Osteocyte (in vitro differentiated cells): ENCODE measurements around the gene XG. TPM values are rescaled to one million over a fixed set of nuclear protein-coding genes. Genes with fewer than 3 reads are reported as not detected.
"Not testable (repeated sequence)": the region's sequence is repeated elsewhere in the genome, so short reads cannot be mapped to it uniquely, and the experiment has no call there.

Source experiments
- DNase-seq: peaks from one replicate; pipeline ENCODE4 v3.0.0; 2021; ENCODE audit warnings: mixed read lengths; ENCODE audit not compliant: unreplicated experiment; ENCODE audit errors: extremely low spot score
- H3K27ac Mint-ChIP-seq: one replicate; pipeline ENCODE4 v1.8.0; 2021; ENCODE audit warnings: mild to moderate bottlenecking, mixed read lengths; ENCODE audit not compliant: unreplicated experiment
- H3K27me3 Mint-ChIP-seq: one replicate; pipeline ENCODE4 v1.8.0; 2021; ENCODE audit warnings: mixed read lengths; ENCODE audit not compliant: unreplicated experiment
- H3K36me3 Mint-ChIP-seq: one replicate; pipeline ENCODE4 v1.8.0; 2021; ENCODE audit warnings: mixed read lengths; ENCODE audit not compliant: unreplicated experiment
- H3K4me1 Mint-ChIP-seq: one replicate; pipeline ENCODE4 v1.8.0; 2021; ENCODE audit warnings: mixed read lengths; ENCODE audit not compliant: unreplicated experiment
- H3K4me3 Mint-ChIP-seq: one replicate; pipeline ENCODE4 v1.8.0; 2021; ENCODE audit warnings: mild to moderate bottlenecking, moderate library complexity, mixed read lengths; ENCODE audit not compliant: unreplicated experiment
- H3K9me3 Mint-ChIP-seq: one replicate; pipeline ENCODE4 v1.8.0; 2021; ENCODE audit warnings: mixed read lengths; ENCODE audit not compliant: unreplicated experiment
- total RNA-seq: library from RNA; stranded (reverse); gene quantifications from 2 replicates; pipeline ENCODE4 v1.2.1, GENCODE V29; 2021
- TF ChIP-seq, protein P1 (sequence below): fragments of 200-600 bp; sonication (generic); IDR thresholded peaks from 2 replicates; pipeline ENCODE4 v1.5.0; 2021; ENCODE audit warnings: antibody characterized with exemption, mild to moderate bottlenecking, moderate library complexity

The XG gene
- total RNA-seq, 1 donor from 2014 or later: not detected

DNA sequence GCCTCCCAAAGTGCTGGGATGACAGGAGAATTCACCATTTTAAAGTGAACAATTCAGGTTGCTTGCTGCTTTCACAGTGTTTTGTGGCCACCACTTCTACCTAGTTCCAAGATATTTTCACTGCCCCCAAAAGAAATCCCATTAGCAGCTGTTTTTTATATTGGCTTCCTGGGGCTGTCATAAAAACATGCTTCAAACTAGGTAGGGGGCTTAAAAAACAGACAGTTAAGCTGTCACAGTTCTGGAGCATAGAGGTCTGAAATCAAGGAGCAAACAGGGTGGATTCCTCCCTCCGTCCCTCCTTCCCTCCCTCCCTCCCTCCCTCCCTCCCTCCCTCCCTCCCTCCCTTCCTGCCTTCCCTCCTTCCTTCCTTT is 3.0 kb upstream of the XG start:
- Mint-ChIP-seq H3K4me3 (no peak overlapping the region), H3K27me3 (no peaks in the 10 kb centered on the region), H3K36me3 (peaks cover under 1% of the 10 kb centered on the region), H3K9me3 (no peaks in the 10 kb centered on the region), H3K4me1 (peaks cover 18% of the 10 kb centered on the region), H3K27ac (no peak overlapping the region)
- DNase-seq: no peak
- TF ChIP-seq, protein P1, sequence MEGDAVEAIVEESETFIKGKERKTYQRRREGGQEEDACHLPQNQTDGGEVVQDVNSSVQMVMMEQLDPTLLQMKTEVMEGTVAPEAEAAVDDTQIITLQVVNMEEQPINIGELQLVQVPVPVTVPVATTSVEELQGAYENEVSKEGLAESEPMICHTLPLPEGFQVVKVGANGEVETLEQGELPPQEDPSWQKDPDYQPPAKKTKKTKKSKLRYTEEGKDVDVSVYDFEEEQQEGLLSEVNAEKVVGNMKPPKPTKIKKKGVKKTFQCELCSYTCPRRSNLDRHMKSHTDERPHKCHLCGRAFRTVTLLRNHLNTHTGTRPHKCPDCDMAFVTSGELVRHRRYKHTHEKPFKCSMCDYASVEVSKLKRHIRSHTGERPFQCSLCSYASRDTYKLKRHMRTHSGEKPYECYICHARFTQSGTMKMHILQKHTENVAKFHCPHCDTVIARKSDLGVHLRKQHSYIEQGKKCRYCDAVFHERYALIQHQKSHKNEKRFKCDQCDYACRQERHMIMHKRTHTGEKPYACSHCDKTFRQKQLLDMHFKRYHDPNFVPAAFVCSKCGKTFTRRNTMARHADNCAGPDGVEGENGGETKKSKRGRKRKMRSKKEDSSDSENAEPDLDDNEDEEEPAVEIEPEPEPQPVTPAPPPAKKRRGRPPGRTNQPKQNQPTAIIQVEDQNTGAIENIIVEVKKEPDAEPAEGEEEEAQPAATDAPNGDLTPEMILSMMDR: no peak

DNA sequence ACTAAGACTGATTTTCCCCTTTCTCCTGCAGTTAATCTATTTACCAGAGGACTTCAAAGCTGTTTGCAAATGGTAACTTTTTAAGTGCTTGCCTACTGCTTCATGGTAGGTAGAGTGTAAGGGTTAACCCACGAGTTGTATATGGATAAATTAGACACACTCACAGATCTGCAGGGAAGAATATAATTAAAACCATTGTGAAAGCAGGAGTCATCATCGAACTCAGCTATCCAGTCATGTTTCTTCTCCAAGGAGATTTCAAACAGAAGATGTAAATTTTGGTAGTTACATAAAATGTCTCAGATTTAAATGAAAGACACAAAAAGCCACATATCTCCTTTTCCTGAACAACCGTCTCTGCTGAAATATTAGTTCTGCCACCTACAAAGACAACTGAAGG is 549 bp upstream of the XG start:
- Mint-ChIP-seq H3K36me3 (no peaks in the 10 kb centered on the region), H3K27ac (no peak overlapping the region), H3K4me1 (peaks cover 5% of the 10 kb centered on the region), H3K27me3 (no peaks in the 10 kb centered on the region), H3K9me3 (no peaks in the 10 kb centered on the region), H3K4me3 (no peak overlapping the region)
- DNase-seq: no peak
- TF ChIP-seq, protein P1: no peak

DNA sequence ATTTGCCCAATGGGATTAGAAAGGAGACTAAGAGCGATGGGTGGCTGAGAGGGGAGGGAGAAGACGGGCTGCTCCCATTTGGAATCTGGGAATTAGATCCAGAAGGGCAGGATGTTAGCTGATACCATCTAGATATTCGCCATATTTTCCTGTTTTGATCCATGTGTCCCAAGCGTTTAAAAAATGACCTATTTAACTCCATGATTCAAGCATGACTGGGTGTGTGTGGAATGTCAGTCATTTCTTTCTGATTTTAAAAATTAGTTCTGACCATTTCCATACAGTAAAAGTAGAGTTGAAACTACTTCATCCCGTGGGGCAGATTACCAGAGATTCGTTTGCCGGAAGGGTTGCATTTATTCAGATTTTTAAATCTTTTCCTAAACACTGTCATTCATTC is 601 bp downstream of the XG start:
- H3K27ac Mint-ChIP-seq, H3K27me3 Mint-ChIP-seq, H3K9me3 Mint-ChIP-seq, H3K36me3 Mint-ChIP-seq, DNase-seq, H3K4me1 Mint-ChIP-seq, H3K4me3 Mint-ChIP-seq: not testable (repeated sequence)

DNA sequence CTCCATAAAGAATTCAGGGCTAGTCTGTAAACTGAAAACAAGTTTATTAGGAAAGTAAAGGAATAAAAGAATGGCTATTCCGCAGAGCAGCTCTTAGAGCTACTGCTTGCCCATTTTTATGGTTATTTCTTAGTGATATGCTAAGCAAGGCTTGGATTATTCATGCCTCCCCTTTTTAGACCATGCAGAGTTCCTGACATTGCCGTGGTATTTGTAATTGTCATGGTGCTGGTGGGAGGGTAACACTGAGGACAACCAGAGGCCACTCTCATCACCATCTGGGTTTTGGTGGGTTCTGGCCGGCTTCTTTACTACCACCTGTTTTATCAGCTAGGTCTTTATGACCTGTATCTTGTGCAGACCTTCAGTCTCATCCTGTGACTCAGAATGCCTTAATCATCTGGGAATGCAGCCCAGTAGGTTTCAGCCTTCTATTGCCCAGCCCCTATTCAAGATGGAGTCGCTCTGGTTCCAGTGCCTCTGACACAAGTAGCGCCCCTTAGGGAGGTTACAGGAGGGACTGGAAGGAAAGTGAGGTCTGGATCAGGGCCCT is 3.4 kb downstream of the XG start:
- not testable (repeated sequence) for H3K36me3 Mint-ChIP-seq, H3K27ac Mint-ChIP-seq, H3K4me1 Mint-ChIP-seq

DNA sequence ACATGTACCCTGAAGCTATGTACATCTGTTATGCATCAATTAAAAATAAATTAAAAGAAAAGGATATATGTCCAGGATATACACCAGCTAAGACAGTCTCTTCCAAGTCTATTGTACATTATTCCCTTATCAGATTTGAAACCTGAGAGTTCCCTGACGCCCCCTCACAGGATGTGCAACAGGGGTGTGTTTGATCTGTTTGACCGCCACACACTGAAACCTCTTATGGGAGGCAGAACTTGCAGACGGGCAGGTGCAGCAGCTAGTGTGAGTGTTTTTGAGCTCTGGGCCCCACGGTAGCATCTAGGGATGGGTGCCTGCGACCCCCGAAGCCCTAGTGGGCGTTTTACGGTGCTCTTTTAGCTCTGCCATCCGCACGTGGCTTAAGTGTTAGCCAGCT is 4.7 kb downstream of the XG start:
- no peaks in the 10 kb centered on the region for H3K36me3 Mint-ChIP-seq
- no peak for DNase-seq
- H3K27me3 Mint-ChIP-seq: no peaks in the 10 kb centered on the region
- TF ChIP-seq, protein P1: no peak
- no peak overlapping the region for H3K4me3 Mint-ChIP-seq
- peaks cover 5% of the 10 kb centered on the region for H3K9me3 Mint-ChIP-seq
- no peak overlapping the region for H3K27ac Mint-ChIP-seq
- peaks cover 5% of the 10 kb centered on the region for H3K4me1 Mint-ChIP-seq

More for the DNA sequence above, 3.4 kb downstream of the XG start:
- H3K9me3 Mint-ChIP-seq, H3K4me3 Mint-ChIP-seq, H3K27me3 Mint-ChIP-seq, DNase-seq: not testable (repeated sequence)

DNA sequence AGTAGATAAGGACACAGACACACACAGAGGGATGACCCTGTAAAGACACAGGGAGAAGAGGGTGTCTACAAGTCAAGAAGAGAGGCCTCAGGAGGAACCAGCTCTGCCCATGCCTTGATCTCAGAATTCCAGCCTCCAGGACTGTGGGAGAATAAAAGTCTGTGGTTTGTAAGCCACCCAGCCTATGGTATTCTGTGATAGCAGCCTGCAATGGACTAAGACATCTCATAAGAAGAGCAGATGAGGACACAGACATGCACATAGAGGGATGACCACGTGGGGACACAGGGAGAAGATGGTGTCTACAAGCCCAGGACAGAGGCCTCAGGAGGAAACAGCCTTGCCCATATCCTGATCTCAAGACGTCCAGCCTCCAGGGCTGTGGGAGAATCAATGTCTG is 9.4 kb downstream of the XG start:
- H3K9me3 Mint-ChIP-seq: peaks cover 5% of the 10 kb centered on the region
- TF ChIP-seq, protein P1: no peak
- no peak overlapping the region for H3K27ac Mint-ChIP-seq
- no peaks in the 10 kb centered on the region for H3K27me3 Mint-ChIP-seq
- no peaks in the 10 kb centered on the region for H3K4me1 Mint-ChIP-seq
- no peaks in the 10 kb centered on the region for H3K36me3 Mint-ChIP-seq
- H3K4me3 Mint-ChIP-seq: no peak overlapping the region
- DNase-seq: no peak

DNA sequence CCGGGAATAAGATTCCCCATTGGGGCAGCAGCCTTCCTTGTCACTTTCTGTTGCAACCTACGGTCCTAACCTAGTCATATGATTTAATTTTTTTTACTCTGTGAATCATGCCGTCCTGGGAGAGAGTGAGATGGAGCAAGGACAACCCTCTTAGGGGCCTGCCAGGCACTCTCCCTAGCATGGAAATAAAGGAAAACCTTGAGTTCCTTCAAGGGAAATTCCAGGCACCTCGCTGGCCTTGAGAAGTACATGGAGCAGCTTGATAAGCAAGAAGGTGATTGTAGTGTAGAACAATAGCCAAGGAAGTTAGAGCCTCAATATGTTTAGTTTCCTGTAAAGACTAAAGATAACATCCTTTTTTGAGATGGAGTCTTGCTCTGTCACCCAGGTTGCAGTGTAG is 10.8 kb downstream of the XG start:
- not testable (repeated sequence) for H3K4me1 Mint-ChIP-seq, H3K9me3 Mint-ChIP-seq, DNase-seq, H3K36me3 Mint-ChIP-seq, H3K4me3 Mint-ChIP-seq, H3K27me3 Mint-ChIP-seq, H3K27ac Mint-ChIP-seq

DNA sequence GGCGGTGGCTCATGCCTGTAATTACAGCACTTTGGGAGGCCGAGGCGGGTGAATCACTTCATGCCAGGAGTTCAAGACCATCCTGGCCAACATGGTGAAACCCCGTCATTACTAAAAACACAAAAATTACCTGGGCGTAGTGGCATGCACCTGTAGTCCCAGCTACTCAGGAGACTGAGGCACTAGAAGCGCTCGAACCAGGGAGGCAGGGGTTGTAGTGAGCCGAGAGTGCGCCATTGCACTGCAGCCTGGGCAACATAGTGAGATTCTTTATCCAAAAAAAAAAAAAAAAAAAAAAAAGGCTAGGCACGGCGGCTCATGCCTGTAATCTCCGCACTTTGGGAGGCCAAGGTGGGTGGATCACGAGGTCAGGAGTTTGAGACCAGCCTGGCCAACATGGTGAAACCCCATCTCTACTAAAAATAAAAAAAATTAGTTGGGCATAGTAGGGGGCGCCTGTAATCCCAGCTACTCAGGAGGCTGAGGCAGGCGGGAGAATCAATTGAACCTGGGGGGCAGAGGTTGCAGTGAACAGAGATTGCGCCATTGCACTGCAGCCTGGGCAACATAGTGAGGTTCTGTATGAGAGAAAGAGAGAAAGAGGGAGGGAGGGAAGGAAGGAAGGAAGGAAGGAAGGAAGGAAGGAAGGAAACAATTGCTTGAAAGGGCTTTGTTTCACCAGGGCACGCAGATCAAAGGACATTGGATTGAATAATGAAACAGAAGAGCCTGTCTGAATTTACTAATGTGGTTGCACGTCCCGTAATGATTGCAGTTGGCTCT is 13.1 kb downstream of the XG start:
- H3K4me3 Mint-ChIP-seq, DNase-seq, H3K27me3 Mint-ChIP-seq: not testable (repeated sequence)

More for the DNA sequence above, 13.1 kb downstream of the XG start:
- not testable (repeated sequence) for H3K27ac Mint-ChIP-seq, H3K9me3 Mint-ChIP-seq, H3K36me3 Mint-ChIP-seq, H3K4me1 Mint-ChIP-seq
